OCI-LY3 (cell line): ENCODE measurements around the gene SCFD1.

Experiments
- CTCF ChIP-seq: fragments of 200-600, 300-600 bp; sonication (generic); IDR thresholded peaks from 2 replicates; pipeline ENCODE4 v1.5.1; 2014; ENCODE audit warnings: antibody characterized with exemption, low read length, low read depth
- EZH2phosphoT487 ChIP-seq: fragments of 200-600 bp; shearing (Covaris generic); IDR thresholded peaks from 2 replicates; pipeline ENCODE4 v1.6.1; 2018; ENCODE audit warnings: antibody characterized with exemption, mixed run types, low read depth

GRCh38 chr14:30658645-30659044 lies 36.5 kb downstream of the SCFD1 start:
- TF ChIP-seq CTCF: no peak
- TF ChIP-seq EZH2phosphoT487: no peak
